ENCODE data around the gene MRPS18A. TPM values are rescaled to one million over a fixed set of nuclear protein-coding genes. Genes with fewer than 3 reads are reported as not detected.

MRPS18A gene
- total and polyA plus RNA-seq, 2 of the 13 experiments (the other 11 are each of a cell fraction or from before 2014, with no cell fraction given): 87.8 to 89.1 TPM

DNA sequence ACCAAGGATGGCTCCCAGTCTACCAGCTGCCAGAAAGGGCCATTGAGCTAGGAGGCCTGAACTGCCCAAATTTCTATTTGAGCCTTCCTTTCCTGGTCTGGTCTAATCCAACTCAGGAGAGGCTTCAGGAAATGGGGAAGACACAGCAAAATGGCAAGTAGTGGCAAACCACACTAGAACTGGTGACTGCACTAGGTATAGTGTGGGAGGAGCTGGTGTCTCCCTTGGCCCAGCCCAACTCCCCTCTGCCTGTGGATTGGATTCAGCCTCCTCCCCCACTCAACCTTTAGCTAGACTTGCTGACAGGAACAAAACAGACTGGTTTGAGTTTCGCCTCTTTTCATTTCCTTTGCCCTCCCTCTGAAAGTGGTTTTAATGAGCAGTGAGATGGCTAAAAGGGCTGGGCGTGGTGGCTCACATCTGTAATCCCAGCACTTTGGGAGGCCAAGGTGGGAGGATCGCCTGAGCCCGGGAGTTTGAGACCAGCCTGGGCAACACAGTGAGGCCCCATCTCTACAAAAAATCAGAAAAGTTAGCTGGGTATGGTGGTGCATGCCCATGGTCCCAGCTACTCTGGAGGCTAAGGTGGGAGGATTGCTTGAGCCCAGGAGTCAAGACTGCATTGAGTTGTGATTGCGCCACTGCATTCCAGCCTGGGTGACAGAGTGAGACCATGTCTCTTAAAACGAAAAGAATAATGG is 17.5 kb downstream of the MRPS18A start (continued):
- TF ChIP-seq, protein P1, sequence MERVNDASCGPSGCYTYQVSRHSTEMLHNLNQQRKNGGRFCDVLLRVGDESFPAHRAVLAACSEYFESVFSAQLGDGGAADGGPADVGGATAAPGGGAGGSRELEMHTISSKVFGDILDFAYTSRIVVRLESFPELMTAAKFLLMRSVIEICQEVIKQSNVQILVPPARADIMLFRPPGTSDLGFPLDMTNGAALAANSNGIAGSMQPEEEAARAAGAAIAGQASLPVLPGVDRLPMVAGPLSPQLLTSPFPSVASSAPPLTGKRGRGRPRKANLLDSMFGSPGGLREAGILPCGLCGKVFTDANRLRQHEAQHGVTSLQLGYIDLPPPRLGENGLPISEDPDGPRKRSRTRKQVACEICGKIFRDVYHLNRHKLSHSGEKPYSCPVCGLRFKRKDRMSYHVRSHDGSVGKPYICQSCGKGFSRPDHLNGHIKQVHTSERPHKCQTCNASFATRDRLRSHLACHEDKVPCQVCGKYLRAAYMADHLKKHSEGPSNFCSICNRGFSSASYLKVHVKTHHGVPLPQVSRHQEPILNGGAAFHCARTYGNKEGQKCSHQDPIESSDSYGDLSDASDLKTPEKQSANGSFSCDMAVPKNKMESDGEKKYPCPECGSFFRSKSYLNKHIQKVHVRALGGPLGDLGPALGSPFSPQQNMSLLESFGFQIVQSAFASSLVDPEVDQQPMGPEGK (CRISPR knock-in tag; IDR thresholded peaks at IDR 0.05): no peak
- no peak for TF ChIP-seq RARA (CRISPR knock-in tag; IDR thresholded peaks at IDR 0.05)
- no peak for TF ChIP-seq SP4 (CRISPR knock-in tag; IDR thresholded peaks at IDR 0.05)
- peak; percentile 73 for TF ChIP-seq TEAD3 (CRISPR knock-in tag; optimal IDR thresholded peaks at IDR 0.05; ENCODE audit: borderline replicate concordance)
- TF ChIP-seq NRL (CRISPR knock-in tag; IDR thresholded peaks at IDR 0.05; ENCODE audit: borderline replicate concordance): peak; percentile 74; the same call in 1 of the 2 replicates
- no peak for TF ChIP-seq SMARCC2 (IDR thresholded peaks at IDR 0.05)
- 0 out of 2 replicates have a peak, but pooled peaks have one; percentile 22 for TF ChIP-seq ZNF788 (CRISPR knock-in tag; IDR thresholded peaks at IDR 0.05; ENCODE audit: borderline replicate concordance)
- TF ChIP-seq FOXP1 (IDR thresholded peaks at IDR 0.05): no peak
- TF ChIP-seq FOXP1 (CRISPR knock-in tag; IDR thresholded peaks at IDR 0.05): no peak
- TF ChIP-seq ZNF550 (CRISPR knock-in tag; IDR thresholded peaks at IDR 0.05; ENCODE audit: borderline replicate concordance): no peak
- TF ChIP-seq CENPT (CRISPR knock-in tag; IDR thresholded peaks at IDR 0.05; ENCODE audit: low read depth): 0 out of 2 replicates have a peak, but pooled peaks have one; percentile 7
- TF ChIP-seq SNAI1 (CRISPR knock-in tag; IDR thresholded peaks at IDR 0.05; ENCODE audit: borderline replicate concordance): no peak
- no peak for TF ChIP-seq ZNF232 (CRISPR knock-in tag; IDR thresholded peaks at IDR 0.05; ENCODE audit: borderline replicate concordance)
- TF ChIP-seq EED (CRISPR knock-in tag; IDR thresholded peaks at IDR 0.05): 0 out of 2 replicates have a peak, but pooled peaks have one; percentile 27
- 0 out of 2 replicates have a peak, but pooled peaks have one; percentile 36 for TF ChIP-seq HDAC1 (CRISPR knock-in tag; IDR thresholded peaks at IDR 0.05)
- TF ChIP-seq, protein P2, sequence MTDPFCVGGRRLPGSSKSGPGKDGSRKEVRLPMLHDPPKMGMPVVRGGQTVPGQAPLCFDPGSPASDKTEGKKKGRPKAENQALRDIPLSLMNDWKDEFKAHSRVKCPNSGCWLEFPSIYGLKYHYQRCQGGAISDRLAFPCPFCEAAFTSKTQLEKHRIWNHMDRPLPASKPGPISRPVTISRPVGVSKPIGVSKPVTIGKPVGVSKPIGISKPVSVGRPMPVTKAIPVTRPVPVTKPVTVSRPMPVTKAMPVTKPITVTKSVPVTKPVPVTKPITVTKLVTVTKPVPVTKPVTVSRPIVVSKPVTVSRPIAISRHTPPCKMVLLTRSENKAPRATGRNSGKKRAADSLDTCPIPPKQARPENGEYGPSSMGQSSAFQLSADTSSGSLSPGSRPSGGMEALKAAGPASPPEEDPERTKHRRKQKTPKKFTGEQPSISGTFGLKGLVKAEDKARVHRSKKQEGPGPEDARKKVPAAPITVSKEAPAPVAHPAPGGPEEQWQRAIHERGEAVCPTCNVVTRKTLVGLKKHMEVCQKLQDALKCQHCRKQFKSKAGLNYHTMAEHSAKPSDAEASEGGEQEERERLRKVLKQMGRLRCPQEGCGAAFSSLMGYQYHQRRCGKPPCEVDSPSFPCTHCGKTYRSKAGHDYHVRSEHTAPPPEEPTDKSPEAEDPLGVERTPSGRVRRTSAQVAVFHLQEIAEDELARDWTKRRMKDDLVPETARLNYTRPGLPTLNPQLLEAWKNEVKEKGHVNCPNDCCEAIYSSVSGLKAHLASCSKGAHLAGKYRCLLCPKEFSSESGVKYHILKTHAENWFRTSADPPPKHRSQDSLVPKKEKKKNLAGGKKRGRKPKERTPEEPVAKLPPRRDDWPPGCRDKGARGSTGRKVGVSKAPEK (CRISPR knock-in tag; IDR thresholded peaks at IDR 0.05; ENCODE audit: borderline replicate concordance): no peak
- 0 out of 2 replicates have a peak, but pooled peaks have one; percentile 32 for TF ChIP-seq ZMAT3 (CRISPR knock-in tag; conservative IDR thresholded peaks at IDR 0.05)
- TF ChIP-seq, protein P3, sequence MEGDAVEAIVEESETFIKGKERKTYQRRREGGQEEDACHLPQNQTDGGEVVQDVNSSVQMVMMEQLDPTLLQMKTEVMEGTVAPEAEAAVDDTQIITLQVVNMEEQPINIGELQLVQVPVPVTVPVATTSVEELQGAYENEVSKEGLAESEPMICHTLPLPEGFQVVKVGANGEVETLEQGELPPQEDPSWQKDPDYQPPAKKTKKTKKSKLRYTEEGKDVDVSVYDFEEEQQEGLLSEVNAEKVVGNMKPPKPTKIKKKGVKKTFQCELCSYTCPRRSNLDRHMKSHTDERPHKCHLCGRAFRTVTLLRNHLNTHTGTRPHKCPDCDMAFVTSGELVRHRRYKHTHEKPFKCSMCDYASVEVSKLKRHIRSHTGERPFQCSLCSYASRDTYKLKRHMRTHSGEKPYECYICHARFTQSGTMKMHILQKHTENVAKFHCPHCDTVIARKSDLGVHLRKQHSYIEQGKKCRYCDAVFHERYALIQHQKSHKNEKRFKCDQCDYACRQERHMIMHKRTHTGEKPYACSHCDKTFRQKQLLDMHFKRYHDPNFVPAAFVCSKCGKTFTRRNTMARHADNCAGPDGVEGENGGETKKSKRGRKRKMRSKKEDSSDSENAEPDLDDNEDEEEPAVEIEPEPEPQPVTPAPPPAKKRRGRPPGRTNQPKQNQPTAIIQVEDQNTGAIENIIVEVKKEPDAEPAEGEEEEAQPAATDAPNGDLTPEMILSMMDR (CRISPR knock-in tag; IDR thresholded peaks at IDR 0.05): no peak
- TF ChIP-seq POLR2G (IDR thresholded peaks at IDR 0.05; ENCODE audit: low read depth, low read length): peak; percentile 43; the same call in 1 of the 2 replicates
- no peak for TF ChIP-seq ZNF207 (IDR thresholded peaks at IDR 0.05; ENCODE audit: borderline replicate concordance)
- TF ChIP-seq EZH2 (conservative IDR thresholded peaks at IDR 0.05; ENCODE audit: low read depth, low read length): no peak
- TF ChIP-seq MAFK (conservative IDR thresholded peaks at IDR 0.05 in 1 of 2, IDR thresholded peaks at IDR 0.05 in 1 of 2; ENCODE audit: low read length in 2 of 2): no peak
- TF ChIP-seq ZNF430 (CRISPR knock-in tag; IDR thresholded peaks at IDR 0.05): no peak
- 0 out of 2 replicates have a peak, but pooled peaks have one; percentile 52 for TF ChIP-seq ZNF670 (CRISPR knock-in tag; IDR thresholded peaks at IDR 0.05; ENCODE audit: borderline replicate concordance)
- TF ChIP-seq SETDB1 (CRISPR knock-in tag; IDR thresholded peaks at IDR 0.05; ENCODE audit: borderline replicate concordance): no peak

All from HepG2 (cell line).